Measurements from ENCODE around the gene SNX33.

GRCh38 chr15:75671730-75672602, 24.3 kb downstream of the SNX33 start:
- TF ChIP-seq CTCF (optimal IDR thresholded peaks at IDR 0.05 in 1 of 3, IDR thresholded peaks at IDR 0.05 in 1 of 3, conservative IDR thresholded peaks at IDR 0.05 in 1 of 3; ENCODE audit: extremely low read depth in 1 of 3, insufficient read depth in 2 of 3, low read length in 3 of 3) (no peak), EZH2 (IDR thresholded peaks at IDR 0.05; ENCODE audit: low read length) (no peak)

All from keratinocyte (primary cell).